NCI-H1105 treated with DMSO at 0.1 percent for 48 hours (cell line): ENCODE results near the gene LHFPL5.

Source experiments
- DNase-seq: peaks from one replicate; lab custom pipeline; 2025; lab: John Stamatoyannopoulos, UW

LHFPL5 gene

DNA sequence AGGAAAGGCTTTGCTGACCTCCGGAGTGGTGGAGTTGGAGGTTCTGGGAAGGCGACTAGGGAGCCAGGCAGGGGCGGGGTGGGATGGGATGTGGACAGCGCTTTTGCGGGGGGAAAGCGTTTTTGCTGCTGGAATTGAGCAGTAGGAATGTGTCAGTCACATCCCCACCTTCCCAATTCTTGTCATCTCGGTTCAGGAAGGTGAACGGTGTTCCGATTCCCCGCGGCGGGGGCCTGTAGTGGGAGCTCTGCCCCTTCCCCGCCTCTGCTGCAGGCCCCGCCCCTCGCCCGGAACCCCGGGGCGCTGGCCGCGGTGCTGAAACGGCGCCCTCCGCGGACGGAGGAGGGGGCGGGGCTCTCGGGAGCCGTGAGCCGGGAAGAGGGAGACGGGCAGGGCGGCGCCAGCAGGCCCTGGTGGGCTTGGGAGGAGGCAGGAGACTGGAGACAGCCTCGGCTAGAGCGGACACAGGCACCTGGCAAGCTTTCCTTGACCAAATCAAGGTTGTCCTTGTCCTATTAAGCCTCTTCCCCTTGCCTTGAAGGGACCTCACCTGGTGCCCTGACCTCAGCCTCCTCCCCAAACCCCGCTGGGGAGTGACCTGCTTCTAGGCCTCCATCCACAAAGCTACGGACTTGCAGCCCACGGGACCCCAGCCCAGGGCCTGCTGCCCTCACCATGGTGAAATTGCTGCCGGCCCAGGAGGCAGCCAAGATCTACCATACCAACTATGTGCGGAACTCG, at the start of gene LHFPL5:
LHFPL5 (plus strand) TSS at position 357 of the 741 bp plus-strand sequence; CDS start at position 676, 319 bp downstream.
- peak; percentile 77 for DNase-seq

DNA sequence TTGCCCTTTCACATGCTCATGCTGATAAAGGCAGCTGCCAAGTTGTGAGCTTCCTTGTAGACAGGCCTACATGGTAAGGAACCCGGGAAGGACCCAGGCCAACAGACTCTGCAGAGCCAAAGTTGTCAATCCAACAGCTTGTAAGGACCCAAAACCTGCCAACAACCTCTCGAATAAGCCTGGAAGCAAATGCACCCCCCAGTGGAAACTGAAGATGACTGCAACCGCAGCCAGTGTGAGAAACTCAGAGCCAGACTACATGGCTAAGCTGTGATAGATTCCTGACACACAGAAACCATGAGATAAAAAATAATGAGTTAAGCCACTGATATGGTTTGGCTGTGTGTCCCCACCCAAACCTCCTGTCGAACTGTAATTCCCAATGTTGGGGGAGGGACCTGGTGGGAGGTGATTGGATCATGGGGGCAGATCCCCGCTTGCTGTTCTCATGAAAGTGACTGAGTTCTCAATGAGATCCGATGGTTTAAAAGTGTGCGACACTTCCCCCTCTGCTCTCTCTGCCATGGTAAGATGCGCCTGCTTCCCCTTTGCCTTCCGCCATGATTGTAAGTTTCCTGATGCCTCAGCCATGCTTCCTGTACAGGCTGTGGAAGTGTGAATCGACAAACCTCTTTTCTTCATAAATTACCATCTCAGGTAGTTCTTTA, 47.6 kb upstream of the LHFPL5 start:
- no peak for DNase-seq

DNA sequence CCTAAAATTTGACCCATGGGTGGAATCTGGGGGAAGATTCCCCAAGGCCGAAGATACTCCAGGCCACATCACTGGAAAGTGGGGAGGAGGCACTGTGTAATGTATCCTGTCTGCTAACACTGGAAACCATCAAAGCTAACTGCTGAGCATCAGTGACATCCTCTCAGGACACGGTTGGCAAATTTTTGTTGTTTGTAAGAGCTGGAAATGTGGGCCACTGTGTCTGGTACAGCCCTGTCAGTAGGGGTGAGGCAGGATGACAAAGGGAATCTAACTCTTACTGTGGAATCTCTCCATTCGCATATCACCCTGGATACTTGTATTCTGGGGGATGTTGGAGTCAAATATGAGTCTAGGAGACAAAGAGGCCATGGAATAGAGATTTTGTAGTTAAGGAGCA, 45.7 kb upstream of the LHFPL5 start:
- no peak for DNase-seq

DNA sequence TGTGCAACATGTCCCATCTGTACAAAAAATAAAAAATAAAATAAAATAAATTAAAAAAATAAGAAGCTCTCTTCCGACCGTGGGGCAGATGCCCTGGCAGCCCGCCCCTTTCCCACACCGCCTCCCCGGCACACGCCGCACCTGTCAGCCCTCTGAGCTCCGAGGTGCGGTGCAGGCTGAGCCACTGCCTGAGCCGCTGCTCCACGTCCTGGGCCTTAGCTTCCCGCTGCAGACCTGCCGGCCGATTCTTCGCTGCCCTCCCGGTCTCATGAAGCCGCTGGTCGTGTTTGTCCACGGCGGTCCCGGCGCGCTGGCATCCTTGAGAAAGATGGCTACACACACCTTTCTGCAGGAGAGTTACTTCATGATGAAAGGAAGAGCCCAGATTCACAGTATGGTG, 39.4 kb upstream of the LHFPL5 start:
- no peak for DNase-seq

DNA sequence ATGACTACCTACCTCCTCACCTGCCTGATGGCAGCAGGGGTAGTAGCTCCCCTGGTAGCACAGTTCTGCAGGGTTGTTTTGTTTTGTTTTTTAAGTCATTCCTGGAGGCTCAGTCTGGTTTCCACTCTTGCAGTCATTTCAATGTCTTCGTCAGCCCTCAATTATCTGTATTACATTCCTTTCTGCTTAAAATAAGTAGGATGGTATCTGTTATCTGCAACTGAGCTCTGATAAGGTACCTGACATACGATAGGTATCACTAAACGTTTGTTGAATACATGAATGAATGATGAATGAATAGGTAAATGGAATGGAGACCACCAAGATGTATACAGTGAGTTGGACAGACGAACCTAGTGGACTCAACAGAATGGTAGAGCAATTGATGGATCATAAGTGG, 35.9 kb upstream of the LHFPL5 start:
- no peak for DNase-seq

DNA sequence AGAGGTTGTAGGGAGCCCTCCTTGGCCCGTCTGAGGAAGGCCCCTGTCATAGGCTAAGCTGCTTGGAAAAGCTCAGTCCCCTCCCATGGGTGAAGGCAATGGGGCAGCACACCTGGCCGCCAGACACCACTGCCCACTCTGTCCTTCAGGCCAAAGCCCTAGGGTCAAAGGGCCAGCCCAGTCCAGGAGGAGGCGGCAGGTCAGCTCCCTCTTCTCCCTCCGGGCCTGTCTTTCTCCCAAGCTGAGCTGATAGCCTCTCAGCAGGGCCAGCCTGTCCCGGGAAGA, 33.9 kb upstream of the LHFPL5 start:
- no peak for DNase-seq

DNA sequence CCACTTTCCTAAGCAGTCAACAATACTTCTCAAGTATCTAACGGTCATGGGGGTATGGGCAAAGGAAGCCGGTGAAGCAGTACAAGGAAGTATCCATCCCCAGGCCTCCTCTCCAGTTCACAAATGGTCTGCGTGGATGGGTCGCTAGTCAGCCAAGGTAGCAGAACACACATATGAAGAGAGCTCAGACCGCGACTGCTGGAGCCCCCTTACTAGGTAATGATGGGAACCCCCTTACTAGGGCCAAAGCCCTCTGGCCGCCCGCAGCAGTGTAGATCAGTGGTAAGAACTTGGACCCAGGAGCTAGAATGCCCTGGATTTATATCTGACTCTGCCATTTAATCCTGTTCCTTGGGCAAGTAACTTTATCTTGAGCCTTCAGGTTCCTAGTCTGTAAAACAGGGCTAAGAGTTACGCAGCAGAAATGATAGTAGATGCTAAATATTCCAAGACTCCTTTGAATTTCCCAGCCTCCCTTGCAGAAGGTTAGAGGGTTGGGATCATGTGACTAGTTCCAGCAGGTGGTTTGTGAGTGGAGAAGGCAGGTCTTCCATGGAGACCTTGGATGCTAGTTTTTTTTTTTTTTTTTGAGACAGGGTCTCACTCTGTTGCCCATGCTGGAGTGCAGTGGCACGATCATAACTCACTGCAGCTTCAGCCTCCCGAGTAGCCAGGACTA, 30.9 kb upstream of the LHFPL5 start:
- DNase-seq, result no peak

DNA sequence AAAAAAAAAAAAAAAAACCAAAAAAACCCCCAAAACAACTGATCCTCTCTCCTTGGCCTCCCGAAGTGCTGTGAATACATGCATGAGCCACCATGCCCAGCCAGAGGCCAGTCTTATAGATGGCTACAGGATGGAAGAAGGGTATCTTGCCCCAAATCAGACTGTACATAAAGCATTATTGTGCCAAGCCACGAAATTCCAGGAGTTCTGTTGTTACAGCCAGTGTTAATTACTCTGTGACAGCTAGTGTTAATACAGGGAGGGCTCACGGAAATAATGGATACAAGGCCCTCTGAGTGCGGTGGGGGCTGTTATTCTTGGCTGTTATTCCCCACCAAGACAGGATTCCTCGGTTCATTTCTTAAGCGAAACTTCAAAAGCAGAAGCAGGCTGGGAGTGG, 30.1 kb upstream of the LHFPL5 start:
- no peak for DNase-seq

DNA sequence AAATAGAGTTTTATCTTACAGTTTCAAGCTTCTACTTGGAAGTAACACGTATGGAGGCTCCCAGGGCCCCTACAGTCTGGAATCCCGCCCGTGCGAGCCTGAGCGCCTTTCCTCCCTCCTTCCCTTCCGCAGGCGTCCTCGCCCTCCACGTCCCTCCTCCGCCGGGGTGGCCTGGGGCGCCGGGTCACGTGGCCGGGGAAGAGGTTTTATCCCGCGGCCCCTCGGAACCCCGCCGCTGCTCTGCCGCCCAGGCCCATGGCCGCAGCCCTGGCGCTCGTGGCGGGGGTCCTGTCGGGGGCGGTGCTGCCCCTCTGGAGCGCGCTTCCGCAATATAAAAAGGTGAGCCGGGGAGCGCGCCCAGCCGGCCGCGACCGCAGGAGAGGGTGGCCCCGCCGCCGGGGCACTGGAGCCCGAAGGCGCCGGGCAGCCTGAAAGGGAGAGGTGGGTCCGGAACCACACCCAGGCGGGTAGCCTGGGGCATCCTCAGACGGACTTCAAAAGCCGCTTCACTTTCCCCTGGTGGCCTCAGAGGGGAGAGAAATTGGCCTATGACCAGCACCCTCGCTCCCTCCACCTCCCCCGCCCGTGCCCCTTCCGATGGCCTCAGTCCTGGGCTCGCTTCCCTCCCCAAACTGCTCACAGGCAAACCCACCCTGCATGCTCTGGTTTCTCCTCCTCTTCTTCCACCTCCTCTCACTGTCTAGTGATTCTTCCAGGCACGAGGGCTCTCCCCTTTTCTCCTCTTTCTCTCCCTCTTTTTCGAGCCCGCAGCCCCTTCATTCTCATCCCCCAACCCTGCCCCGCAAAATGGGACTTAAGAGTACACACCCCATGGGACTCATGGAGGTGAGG, 28.6 kb upstream of the LHFPL5 start, which contains the start of gene CLPSL2:
CLPSL2 (plus strand) TSS at position 235 of the 852 bp plus-strand sequence; CDS start at position 256, 21 bp downstream.
- DNase-seq, result no peak

DNA sequence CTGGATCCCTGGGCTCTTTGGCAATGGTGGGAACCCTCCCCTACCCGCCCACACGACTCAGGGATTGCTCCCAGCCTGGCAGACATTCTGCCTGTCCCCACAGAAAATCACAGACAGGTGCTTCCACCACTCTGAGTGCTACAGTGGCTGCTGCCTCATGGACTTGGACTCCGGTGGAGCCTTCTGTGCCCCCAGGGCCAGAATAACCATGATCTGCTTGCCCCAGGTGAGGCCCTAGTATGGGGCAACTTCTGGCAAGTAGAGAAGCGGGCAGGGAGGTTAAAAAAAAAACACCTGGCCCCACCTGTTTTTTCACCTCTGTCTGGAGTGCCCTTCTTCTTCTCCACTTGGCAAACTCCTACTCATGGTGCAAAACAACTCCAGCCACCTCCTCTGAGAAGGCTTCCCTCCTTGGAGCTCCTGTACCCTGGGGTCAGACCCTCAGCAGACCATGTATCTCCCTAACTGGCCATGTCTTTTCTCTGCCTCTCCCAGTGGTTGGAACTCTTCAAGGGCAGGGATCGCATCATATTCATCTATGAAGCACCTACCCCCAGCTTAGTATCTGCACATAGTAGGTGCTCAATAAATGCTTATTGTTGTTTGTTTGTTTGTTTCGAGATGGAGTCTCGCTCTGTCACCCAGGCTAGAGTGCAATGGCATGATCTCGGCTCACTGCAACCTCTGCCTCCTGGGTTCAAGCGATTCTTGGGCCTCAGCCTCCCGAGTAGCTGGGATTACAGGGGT, 27.6 kb upstream of the LHFPL5 start:
- no peak for DNase-seq

DNA sequence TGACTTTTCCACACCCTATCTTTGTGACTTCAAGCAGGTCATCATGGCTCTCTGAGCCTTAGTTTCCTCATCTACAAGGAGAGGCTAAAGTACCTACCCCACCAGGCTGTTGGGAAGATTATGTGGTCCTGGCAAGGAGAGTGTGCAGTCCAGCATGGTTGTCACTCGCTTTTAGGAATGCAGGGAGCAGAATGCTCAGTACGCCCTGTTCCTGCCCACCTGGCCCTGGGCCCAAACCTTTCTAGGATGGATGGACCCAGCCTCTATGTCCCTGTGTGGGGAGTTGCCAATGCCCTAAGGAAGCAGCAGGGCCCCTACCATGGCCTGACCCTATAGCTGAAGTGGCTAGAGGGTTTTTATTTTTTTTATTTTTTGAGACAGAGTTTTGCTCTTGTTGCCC, 26.7 kb upstream of the LHFPL5 start:
- DNase-seq, result no peak

DNA sequence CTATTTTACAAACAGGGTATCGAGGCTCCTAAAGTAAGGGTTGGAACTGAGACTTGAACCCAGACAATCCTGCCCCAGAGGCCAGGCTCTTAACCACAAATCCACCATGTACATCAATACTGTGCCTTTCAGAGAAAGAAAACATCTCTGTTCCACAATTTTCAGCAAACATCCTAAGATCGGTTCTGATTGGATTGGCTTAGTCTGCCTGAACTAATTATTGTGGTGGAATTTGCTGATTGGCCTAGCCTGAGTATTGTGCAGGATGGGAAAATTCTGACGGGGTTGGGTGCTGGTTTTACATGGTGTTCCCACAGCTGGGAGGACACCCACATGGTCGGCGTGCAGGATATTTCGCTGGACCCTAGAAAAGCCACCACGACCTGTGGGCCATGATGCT, 24.4 kb upstream of the LHFPL5 start, which contains the start of gene CLPSL1:
CLPSL1 (plus strand) TSS at position 301 of the 400 bp plus-strand sequence; CDS start at position 393, 92 bp downstream.
- DNase-seq, result no peak

DNA sequence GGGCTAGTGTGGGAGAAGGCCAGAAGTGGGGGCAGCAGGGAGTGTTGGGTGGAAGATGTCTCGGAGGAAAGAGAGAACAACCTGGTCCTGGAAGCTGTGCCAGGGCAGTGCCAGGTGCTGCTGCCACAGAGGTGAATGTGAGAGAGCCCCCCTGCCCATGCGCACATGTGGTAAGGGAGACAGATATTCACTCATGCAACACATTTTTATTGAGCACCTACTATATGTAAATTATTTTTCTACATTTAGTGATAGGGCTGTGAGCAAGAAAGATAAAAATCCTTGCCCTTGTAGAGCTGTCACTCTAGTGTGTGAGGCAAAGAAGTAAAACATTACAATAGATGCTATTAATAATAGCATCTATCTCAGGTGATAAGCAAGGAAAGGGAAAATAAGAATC, 23.9 kb upstream of the LHFPL5 start:
- no peak for DNase-seq

DNA sequence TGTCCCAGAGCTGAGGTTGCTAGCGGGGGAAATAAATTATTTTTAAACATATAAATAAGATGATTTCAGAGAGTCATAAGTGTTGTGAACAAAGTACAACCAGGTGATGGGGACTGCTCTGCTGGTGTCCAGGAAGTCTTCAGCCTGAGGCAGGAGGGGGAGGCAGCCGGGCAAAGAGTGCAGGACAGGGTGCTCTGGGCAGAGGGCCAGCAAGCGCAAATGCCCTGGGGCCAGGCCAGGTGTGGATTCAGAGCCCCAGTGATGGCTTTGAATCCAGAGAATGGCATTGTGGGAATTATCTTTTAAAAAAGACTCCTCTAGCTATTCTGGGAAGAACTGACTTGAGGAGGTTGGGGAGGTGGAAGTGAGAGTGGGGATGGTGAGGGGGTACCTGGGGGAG, 22.7 kb upstream of the LHFPL5 start:
- DNase-seq, result peak; percentile 9

DNA sequence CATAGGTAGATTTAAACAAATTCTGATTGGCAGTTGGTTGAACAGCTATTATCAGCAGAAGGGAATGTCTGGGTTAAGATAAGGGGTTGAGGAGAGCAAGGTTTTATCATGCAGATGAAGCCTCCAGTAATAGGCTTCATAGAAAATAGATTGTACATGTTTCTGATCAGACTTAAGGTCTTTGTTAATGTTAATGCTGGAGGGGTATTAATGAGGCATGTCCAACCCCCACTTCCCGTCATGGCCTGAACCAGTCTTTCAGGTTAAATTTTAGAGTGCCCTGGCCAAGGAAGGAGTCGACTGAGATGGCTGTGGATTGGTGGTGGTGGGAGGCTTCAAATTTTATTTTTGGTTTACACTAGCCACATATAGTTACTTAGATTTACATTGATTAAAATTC, 21.0 kb upstream of the LHFPL5 start:
- no peak for DNase-seq

DNA sequence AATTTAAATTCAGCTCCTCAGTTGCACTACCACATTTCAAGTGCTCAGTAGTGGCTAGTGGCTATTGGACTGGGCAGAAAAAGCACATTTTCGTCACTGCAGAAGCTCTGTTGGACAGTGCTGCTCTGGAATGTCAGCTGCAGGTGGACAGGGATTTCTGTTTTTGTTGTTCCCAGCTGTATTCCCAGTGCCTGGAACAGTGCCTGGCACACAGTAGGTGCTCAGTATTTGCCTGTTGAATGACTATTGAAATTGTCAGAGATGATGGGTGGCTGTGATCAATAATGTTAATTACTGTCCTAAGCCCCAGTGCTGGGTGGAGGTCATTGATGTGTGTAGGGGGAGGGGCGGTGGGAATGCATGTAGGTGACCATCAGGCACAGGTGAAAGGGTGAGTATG, 18.9 kb upstream of the LHFPL5 start:
- DNase-seq, result no peak

DNA sequence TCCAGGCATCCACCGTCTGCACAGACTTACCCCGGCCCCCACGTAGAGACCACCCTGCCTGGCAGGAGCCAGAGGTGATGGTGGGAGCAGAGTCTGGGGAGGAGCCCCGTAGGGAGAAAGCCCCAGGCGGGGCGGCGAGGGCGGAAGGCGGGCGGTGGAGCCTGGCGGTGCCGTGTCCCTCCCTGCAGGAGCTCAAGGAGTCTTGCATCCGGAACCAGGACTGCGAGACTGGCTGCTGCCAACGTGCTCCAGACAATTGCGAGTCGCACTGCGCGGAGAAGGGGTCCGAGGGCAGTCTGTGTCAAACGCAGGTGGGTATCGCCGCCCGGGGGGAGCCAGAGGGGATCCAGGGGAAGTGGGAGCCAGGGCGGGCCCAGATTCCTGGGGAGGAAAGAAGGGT, 18.3 kb upstream of the LHFPL5 start:
- DNase-seq, result no peak

DNA sequence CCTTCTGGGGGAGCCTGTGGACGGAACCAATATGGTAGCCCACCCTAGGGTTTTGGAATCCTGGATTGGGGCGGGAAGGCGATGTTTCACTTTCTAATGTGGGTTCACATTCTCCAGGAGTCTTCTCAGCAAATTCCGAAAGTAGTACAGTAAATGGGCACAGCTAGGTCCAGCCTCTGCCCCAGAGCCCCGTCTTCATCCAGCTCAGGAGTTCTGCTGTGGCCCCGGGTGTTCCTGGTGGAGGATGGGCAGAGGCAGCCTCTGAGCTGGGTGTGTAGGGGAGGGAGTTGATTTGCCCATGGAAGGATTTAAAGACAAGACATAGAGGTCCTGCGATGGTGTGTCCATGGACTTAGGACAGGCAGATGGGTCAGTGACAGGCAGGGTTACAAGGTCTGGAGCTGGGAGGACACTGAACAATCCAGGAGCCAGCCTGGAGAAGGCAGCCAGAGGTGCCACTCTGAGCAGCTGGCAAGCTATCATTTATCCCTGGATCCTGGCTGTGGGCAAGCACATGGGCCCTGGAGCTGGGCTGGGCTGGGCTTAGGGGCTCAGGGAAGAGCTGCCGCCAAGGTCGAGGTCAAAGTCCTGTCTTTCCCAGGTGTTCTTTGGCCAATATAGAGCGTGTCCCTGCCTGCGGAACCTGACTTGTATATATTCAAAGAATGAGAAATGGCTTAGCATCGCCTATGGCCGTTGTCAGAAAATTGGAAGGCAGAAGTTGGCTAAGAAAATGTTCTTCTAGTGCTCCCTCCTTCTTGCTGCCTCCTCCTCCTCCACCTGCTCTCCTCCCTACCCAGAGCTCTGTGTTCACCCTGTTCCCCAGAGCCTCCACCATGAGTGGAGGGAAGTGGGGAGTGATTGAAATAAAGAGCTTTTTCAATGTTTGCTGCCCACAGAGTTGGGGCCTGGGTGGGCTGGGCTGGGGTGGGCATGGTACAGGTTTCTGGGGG, 17.6 kb upstream of the LHFPL5 start:
- DNase-seq, result no peak

DNA sequence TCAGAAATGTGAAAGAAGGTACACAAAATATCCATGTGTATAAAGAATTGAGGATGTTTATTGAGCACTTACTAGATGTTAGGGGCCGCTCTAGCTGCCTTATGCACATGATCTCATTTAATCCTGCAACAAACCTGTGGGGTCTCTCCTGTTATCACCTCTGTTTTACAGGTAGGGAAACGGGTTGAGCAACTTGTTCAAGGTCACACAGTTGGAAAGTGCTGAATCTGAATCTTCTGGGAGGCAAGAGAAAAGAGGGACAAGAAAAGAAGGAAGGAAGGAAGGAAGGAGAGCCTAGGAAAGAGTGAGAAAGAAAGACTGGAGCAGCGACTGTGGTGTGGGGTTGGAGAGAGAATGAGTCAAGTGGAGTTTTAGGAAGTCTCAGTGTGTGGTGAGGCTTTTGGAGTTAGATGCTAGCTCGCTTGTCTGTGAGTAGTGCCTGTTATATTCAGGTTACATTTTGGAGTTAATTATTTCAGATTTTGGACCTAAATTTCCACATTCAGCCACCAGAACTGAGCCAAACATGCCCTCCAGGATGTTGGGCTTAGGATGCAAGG, 16.6 kb upstream of the LHFPL5 start:
- no peak for DNase-seq

DNA sequence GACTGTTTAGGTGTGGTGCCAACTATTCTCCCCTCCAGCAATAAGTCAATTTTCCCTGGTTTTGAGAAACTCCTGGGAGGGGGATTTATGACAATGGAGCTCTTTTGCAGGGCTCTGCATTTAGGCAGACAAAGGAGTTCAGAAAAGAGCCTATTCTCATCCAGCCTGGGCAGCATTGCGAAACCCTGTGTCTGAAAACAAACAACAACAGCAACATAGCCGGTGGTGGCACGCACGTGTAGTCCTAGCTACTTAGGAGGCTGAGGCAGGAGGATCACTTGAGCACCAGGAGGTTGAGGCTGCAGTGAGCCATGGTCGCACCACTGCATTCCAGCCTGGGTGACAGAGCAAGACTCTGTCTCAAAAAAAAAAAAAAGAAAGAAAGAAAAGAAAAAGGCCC, 14.5 kb upstream of the LHFPL5 start:
- DNase-seq, result no peak
